PFSK-1 (cell line): ENCODE results near the gene ZFP69.

ENCODE experiments used
- FOXP2 ChIP-seq: optimal IDR thresholded peaks from 2 replicates; pipeline ENCODE3; 2011; ENCODE audit warnings: borderline replicate concordance, control low read depth, inconsistent platforms; ENCODE audit not compliant: insufficient read depth; ENCODE audit errors: extremely low read length, extremely low read depth
- POLR2AphosphoS5 ChIP-seq: IDR thresholded peaks from 2 replicates; pipeline ENCODE4 v1.6.1; 2012; ENCODE audit warnings: low read depth, mild to moderate bottlenecking, control low read depth, low read length, moderate library complexity
- SIN3A ChIP-seq: IDR thresholded peaks from 2 replicates; pipeline ENCODE4 v1.6.1; 2012; ENCODE audit warnings: mild to moderate bottlenecking, low read length, moderate library complexity, borderline replicate concordance; ENCODE audit not compliant: insufficient read depth
- TAF1 ChIP-seq: IDR thresholded peaks from 2 replicates; pipeline ENCODE4 v1.6.1; 2012; ENCODE audit warnings: low read length, control low read depth, borderline replicate concordance; ENCODE audit not compliant: insufficient read depth

DNA sequence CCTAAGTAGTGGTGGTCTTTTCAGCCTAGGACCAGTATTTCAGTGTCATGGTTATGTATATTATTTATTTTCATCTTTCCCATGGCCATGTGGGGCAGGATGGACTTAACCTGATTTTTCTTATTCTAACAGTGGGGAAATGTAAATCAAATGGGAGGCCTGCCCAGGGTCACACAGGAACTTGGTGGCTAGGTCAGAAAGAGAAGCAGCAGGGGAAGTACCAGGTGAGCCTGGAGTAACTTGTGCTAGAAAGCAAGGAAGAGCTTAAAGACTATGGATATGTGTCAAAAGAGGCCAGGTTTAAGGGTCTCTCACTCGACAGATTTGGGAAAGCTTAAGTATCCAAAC, 25.9 kb upstream of the ZFP69 start:
- TF ChIP-seq POLR2AphosphoS5 (no peak), FOXP2 (no peak), SIN3A (no peak), TAF1 (no peak)
